Choroid plexus epithelial cell (primary cell): ENCODE results near the gene LARGE1.

ENCODE experiments used
- DNase-seq: peaks from one replicate; pipeline ENCODE4 v3.0.0-alpha.2; 2010; ENCODE audit warnings: low read depth
- H3K4me3 ChIP-seq: 2 replicates; pipeline ENCODE4 v1.5.1; 2011; ENCODE audit warnings: low read depth, mild to moderate bottlenecking, control low read depth, low read length, moderate library complexity
- CTCF ChIP-seq: conservative IDR thresholded peaks from 2 replicates; pipeline ENCODE4 v1.5.1; 2011; ENCODE audit warnings: low read depth, mild to moderate bottlenecking, control low read depth, inconsistent platforms, low read length, moderate library complexity

LARGE1 gene

GRCh38 chr22:33352768-33353167 is 567.5 kb downstream of the LARGE1 start:
- TF ChIP-seq CTCF, result no peak
- DNase-seq, result no peak
- no peak overlapping the region for H3K4me3 ChIP-seq

- no peak for DNase-seq
- TF ChIP-seq CTCF, result no peak
Measured at GRCh38 chr22:33350961-33351360, 569.3 kb downstream of the LARGE1 start.

GRCh38 chr22:33350491-33350890 is 569.8 kb downstream of the LARGE1 start:
- no peak for TF ChIP-seq CTCF
- no peak for DNase-seq
- no peak overlapping the region for H3K4me3 ChIP-seq

More at GRCh38 chr22:33350961-33351360, 569.3 kb downstream of the LARGE1 start:
- no peak overlapping the region for H3K4me3 ChIP-seq

GRCh38 chr22:33347002-33347401 is 573.3 kb downstream of the LARGE1 start:
- TF ChIP-seq CTCF, result no peak
- DNase-seq, result no peak
- no peak overlapping the region for H3K4me3 ChIP-seq

GRCh38 chr22:33341611-33342010 is 578.7 kb downstream of the LARGE1 start:
- TF ChIP-seq CTCF, result no peak

GRCh38 chr22:33337524-33337923 is 582.8 kb downstream of the LARGE1 start:
- no peak for TF ChIP-seq CTCF
- no peak overlapping the region for H3K4me3 ChIP-seq
- no peak for DNase-seq

More at GRCh38 chr22:33341611-33342010, 578.7 kb downstream of the LARGE1 start:
- no peak overlapping the region for H3K4me3 ChIP-seq
- DNase-seq, result no peak

GRCh38 chr22:33335611-33336279 is 584.5 kb downstream of the LARGE1 start:
- no peak for DNase-seq
- no peak overlapping the region for H3K4me3 ChIP-seq
- TF ChIP-seq CTCF, result no peak
